ENCODE measurements around the gene GABARAPL1.

GRCh38 chr12:10211940-10212738, 538 bp upstream of the GABARAPL1 start:
- TF ChIP-seq POLR2AphosphoS5 (IDR thresholded peaks at IDR 0.05; ENCODE audit: low read depth, low read length), result no peak
- TF ChIP-seq TAF1 (IDR thresholded peaks at IDR 0.05; ENCODE audit: borderline replicate concordance, insufficient read depth, low read length), result no peak
- TF ChIP-seq REST (IDR thresholded peaks at IDR 0.05; ENCODE audit: insufficient read depth in 1 of 2, low read depth in 2 of 2, low read length in 2 of 2), result no peak
- TF ChIP-seq SIN3A (IDR thresholded peaks at IDR 0.05; ENCODE audit: borderline replicate concordance, insufficient read depth, low read length), result no peak
- peak; percentile 88 for TF ChIP-seq FOXP2 (optimal IDR thresholded peaks at IDR 0.05; ENCODE audit: borderline replicate concordance, extremely low read depth, extremely low read length, insufficient read depth)

All from PFSK-1 (cell line).